A549 (cell line): ENCODE measurements around the gene C2orf66. TPM values are rescaled to one million over a fixed set of nuclear protein-coding genes. Genes with fewer than 3 reads are reported as not detected.

Experiments
- ATAC-seq, 2 experiments: fragments of 200-7000 bp in 1 of 2; fragments of >200 bp in 1 of 2; cut with Nextera tagmentation in 1 of 2; cut with Tn5 transposase in 1 of 2; 3 replicates each; pipeline versions ENCODE4 v1.8.0 to v1.9.1; 2018 to 2020; ENCODE audit warnings: mild to moderate bottlenecking in 1 of 2, moderate library complexity in 1 of 2
- CTCF ChIA-PET: fragments of 300-600 bp; sonication (Branson Sonifier 250); formaldehyde crosslinking; extraction: SDS; loops from one replicate; lab custom pipeline; 2021; ENCODE audit warnings: antibody characterized with exemption, inconsistent platforms; lab: Yijun Ruan, JAX
- POLR2A ChIA-PET: fragments of 350-600 bp; formaldehyde crosslinking; extraction: SDS; loops from one replicate; lab custom pipeline; 2021; ENCODE audit warnings: antibody characterized with exemption, inconsistent platforms; lab: Yijun Ruan, JAX
- DNase-seq, 2 experiments: peaks; one replicate each; pipeline versions ENCODE4 v3.0.0 to v3.0.0-alpha.2; 2011 to 2016; ENCODE audit warnings: low read depth in 1 of 2, low spot score in 1 of 2
- FAIRE-seq: peaks from 2 replicates; lab custom pipeline; 2011; peaks lifted over from hg19 to GRCh38; lab: Jason Lieb, UNC
- H3K27ac ChIP-seq, 2 experiments: fragments of >200 bp; sonication (Bioruptor Twin); formaldehyde crosslinking; 3 replicates each; pipeline ENCODE4 v1.5.1; 2016 to 2017
- H3K4me1 ChIP-seq: fragments of >200 bp; sonication (Bioruptor Twin); formaldehyde crosslinking; 3 replicates; pipeline ENCODE4 v1.6.1; 2016
- H3K4me2 ChIP-seq: fragments of >200 bp; sonication (Bioruptor Twin); formaldehyde crosslinking; 3 replicates; pipeline ENCODE4 v1.6.1; 2016
- H3K4me3 ChIP-seq: fragments of >200 bp; sonication (Bioruptor Twin); formaldehyde crosslinking; 3 replicates; pipeline ENCODE4 v1.5.1; 2016
- H3K9me3 ChIP-seq: fragments of >200 bp; sonication (Bioruptor Twin); formaldehyde crosslinking; 3 replicates; pipeline ENCODE4 v1.6.1; 2016
- BCL3 ChIP-seq: fragments of >200 bp; sonication (Bioruptor Twin); formaldehyde crosslinking; IDR thresholded peaks from 3 replicates; pipeline ENCODE4 v1.6.1; 2016
- CBX2 ChIP-seq: fragments of 200-600 bp; sonication (generic); IDR thresholded peaks from 2 replicates; pipeline ENCODE4 v1.6.1; 2016; ENCODE audit warnings: low read depth, mild to moderate bottlenecking, borderline replicate concordance
- CBX8 ChIP-seq: fragments of 200-600 bp; sonication (generic); IDR thresholded peaks from 2 replicates; pipeline ENCODE4 v1.6.1; 2016
- CHD4 ChIP-seq: fragments of 200-600 bp; sonication (generic); IDR thresholded peaks from 2 replicates; pipeline ENCODE4 v1.6.1; 2016; ENCODE audit warnings: antibody characterized with exemption, mild to moderate bottlenecking, borderline replicate concordance
- EP300 ChIP-seq, 2 experiments: fragments of >200 bp; sonication (Bioruptor Twin); formaldehyde crosslinking; IDR thresholded peaks; 2 replicates in 1 of 2; 3 replicates in 1 of 2; pipeline ENCODE4 v1.6.1; 2016 to 2017
- FOXS1 ChIP-seq: fragments of 250-450 bp; sonication (Bioruptor Pico); IDR thresholded peaks from 2 replicates; pipeline ENCODE4 v1.5.0; 2020; ENCODE audit warnings: mild to moderate bottlenecking, moderate library complexity
- GATA3 ChIP-seq: IDR thresholded peaks from 2 replicates; pipeline ENCODE4 v1.6.1; 2012; ENCODE audit warnings: borderline replicate concordance
- HEYL ChIP-seq: fragments of 250-450 bp; sonication (Bioruptor Pico); IDR thresholded peaks from 2 replicates; pipeline ENCODE4 v1.8.0; 2021; ENCODE audit warnings: mild to moderate bottlenecking, moderate library complexity
- HOXA7 ChIP-seq: fragments of 250-450 bp; sonication (Bioruptor Pico); IDR thresholded peaks from 2 replicates; pipeline ENCODE4 v1.5.0; 2020; ENCODE audit warnings: mild to moderate bottlenecking, moderate library complexity
- JUN ChIP-seq, 2 experiments: fragments of >200 bp; sonication (Bioruptor Twin); formaldehyde crosslinking; IDR thresholded peaks; 2 replicates in 1 of 2; 3 replicates in 1 of 2; pipeline ENCODE4 v1.6.1; 2016 to 2017
- KDM5A ChIP-seq: fragments of 200-600 bp; sonication (generic); IDR thresholded peaks from 2 replicates; pipeline ENCODE4 v1.6.1; 2016; ENCODE audit warnings: antibody characterized with exemption, mild to moderate bottlenecking
- MAFK ChIP-seq: fragments of 450-650 bp; IDR thresholded peaks from 2 replicates; pipeline ENCODE4 v1.6.1; 2014; ENCODE audit not compliant: partially characterized antibody
- MAZ ChIP-seq: fragments of 150-350 bp; IDR thresholded peaks from 2 replicates; pipeline ENCODE4 v1.6.1; 2014; ENCODE audit warnings: antibody characterized with exemption, low read depth, low read length, borderline replicate concordance
- MYC ChIP-seq: IDR thresholded peaks from 2 replicates; pipeline ENCODE4 v1.6.1; 2012; ENCODE audit warnings: mild to moderate bottlenecking, inconsistent platforms, low read length, improper control_type of control experiment, borderline replicate concordance
- NFE2L2 ChIP-seq: fragments of 150-350 bp; conservative IDR thresholded peaks from 2 replicates; pipeline ENCODE4 v1.6.1; 2014; ENCODE audit warnings: low read length
- NR3C1 ChIP-seq: fragments of >200 bp; sonication (Bioruptor Twin); formaldehyde crosslinking; IDR thresholded peaks from 3 replicates; pipeline ENCODE4 v1.6.1; 2017
- PBX3 ChIP-seq: IDR thresholded peaks from 2 replicates; pipeline ENCODE4 v1.6.1; 2012
- PHF8 ChIP-seq: fragments of 200-600 bp; sonication (generic); IDR thresholded peaks from 2 replicates; pipeline ENCODE4 v1.6.1; 2016; ENCODE audit warnings: low read depth, mild to moderate bottlenecking, antibody characterized with exemption, moderate library complexity, borderline replicate concordance
- REST ChIP-seq: fragments of 200-600 bp; sonication (generic); IDR thresholded peaks from 2 replicates; pipeline ENCODE4 v1.6.1; 2016; ENCODE audit warnings: antibody characterized with exemption, mild to moderate bottlenecking, moderate library complexity
- RNF2 ChIP-seq: fragments of 200-600 bp; sonication (generic); IDR thresholded peaks from 2 replicates; pipeline ENCODE4 v1.6.1; 2016; ENCODE audit warnings: low read depth, mild to moderate bottlenecking, antibody characterized with exemption, moderate library complexity, borderline replicate concordance
- SREBF2 ChIP-seq: fragments of 450-650 bp; IDR thresholded peaks from 2 replicates; pipeline ENCODE4 v1.6.1; 2014; ENCODE audit warnings: mild to moderate bottlenecking, moderate library complexity
- USF2 ChIP-seq: fragments of 450-650 bp; IDR thresholded peaks from 2 replicates; pipeline ENCODE4 v1.6.1; 2014; ENCODE audit warnings: antibody characterized with exemption
- ZC3H11A ChIP-seq: fragments of 450-650 bp; IDR thresholded peaks from 2 replicates; pipeline ENCODE4 v1.6.1; 2014; ENCODE audit warnings: antibody characterized with exemption, mild to moderate bottlenecking
- ZSCAN20 ChIP-seq: fragments of 250-450 bp; sonication (Bioruptor Pico); IDR thresholded peaks from 2 replicates; pipeline ENCODE4 v1.8.0; 2022; ENCODE audit warnings: mild to moderate bottlenecking, moderate library complexity
- WGBS: methylation state at CpG from one replicate; pipeline ENCODE4 v1.1.6; 2017; ENCODE audit errors: missing lambda C conversion rate; 5-methylcytosine and 5-hydroxymethylcytosine counted together
- polyA plus RNA-seq, 4 experiments: library from polyadenylated mRNA; depleted of rRNA in 3 of 4; stranded (reverse); fragments of >200 nt; fragmentation: RNase III in 1 of 4; extraction: RNeasy Plus Mini Kit Qiagen cat#74134 plus additional on column Dnase treatment in 1 of 4; gene quantifications; 2 replicates in 3 of 4; 3 replicates in 1 of 4; pipeline ENCODE4 v1.2.3, GENCODE V29; 2011 to 2017
- TF ChIP-seq, protein P1 (sequence below): IDR thresholded peaks from 2 replicates; pipeline ENCODE4 v1.6.1; 2012
- TF ChIP-seq, protein P2 (sequence below): fragments of >200 bp; sonication (Bioruptor Twin); formaldehyde crosslinking; IDR thresholded peaks from 2 replicates; pipeline ENCODE4 v1.6.1; 2016

The C2orf66 gene
- polyA plus RNA-seq, 2 of the 4 experiments (the other 2 are of a cell fraction), result 0.08 to 0.28 TPM

GRCh38 chr2:196783431-196784094 is 25.6 kb downstream of the C2orf66 start:
- POLR2A ChIA-PET, result no interaction called here
- Histone ChIP-seq H3K4me2 (no peak overlapping the region), H3K4me1 (no peaks in the 10 kb centered on the region), H3K27ac (no peak overlapping the region), H3K4me3 (no peak overlapping the region), H3K9me3 (no peaks in the 10 kb centered on the region)
- no peak for DNase-seq
- no peak for FAIRE-seq
- CTCF ChIA-PET, result no interaction called here
- TF ChIP-seq FOXS1 (CRISPR knock-in tag), result no peak
- no peak for TF ChIP-seq ZC3H11A
- TF ChIP-seq HOXA7 (CRISPR knock-in tag), result no peak
- TF ChIP-seq NFE2L2, result no peak
- TF ChIP-seq MYC, result no peak
- no peak for TF ChIP-seq PHF8
- TF ChIP-seq SREBF2, result no peak
- TF ChIP-seq KDM5A, result no peak
- TF ChIP-seq MAZ, result no peak
- no peak for TF ChIP-seq HEYL (CRISPR knock-in tag)
- TF ChIP-seq EP300 (IDR thresholded peaks at IDR 0.05), result no peak
- no peak for TF ChIP-seq JUN (IDR thresholded peaks at IDR 0.05)
- TF ChIP-seq PBX3, result no peak
- TF ChIP-seq, protein P1, sequence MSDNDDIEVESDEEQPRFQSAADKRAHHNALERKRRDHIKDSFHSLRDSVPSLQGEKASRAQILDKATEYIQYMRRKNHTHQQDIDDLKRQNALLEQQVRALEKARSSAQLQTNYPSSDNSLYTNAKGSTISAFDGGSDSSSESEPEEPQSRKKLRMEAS, result no peak
- TF ChIP-seq CBX8, result no peak
- no peak for TF ChIP-seq ZSCAN20
- no peak for TF ChIP-seq CHD4
- WGBS, result 96% methylated on average over 4 of the region's 4 CpGs
- no peak for ATAC-seq

DNA sequence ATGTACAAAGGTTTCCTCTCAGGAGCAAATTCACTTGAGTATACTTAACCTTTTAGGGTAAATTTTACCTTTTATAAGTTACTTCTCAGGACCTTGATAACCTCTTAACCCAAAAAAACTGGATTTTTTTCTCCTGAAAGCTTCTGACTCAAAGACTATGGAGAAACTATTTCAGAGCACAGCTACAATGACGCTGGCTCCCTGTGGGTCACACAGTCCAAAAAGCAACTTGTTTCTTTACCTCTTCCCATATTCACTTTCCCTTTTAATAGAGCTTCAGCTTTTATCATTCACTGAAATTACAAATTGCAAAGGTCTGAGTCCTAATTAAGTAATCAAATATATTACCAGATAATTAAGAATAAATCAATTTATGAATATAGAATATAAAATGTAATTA is 42.1 kb downstream of the C2orf66 start:
- CTCF ChIA-PET, result interaction anchor here (1.8 kb wide), 1 partner anchor 16 kb away, joined by 7 read pairs; no protein-coding TSS in a partner anchor
- 95% methylated on average over 1 of the region's 1 CpG for WGBS
- H3K4me1 ChIP-seq, result no peaks in the 10 kb centered on the region
- no peak overlapping the region for H3K27ac ChIP-seq
- H3K9me3 ChIP-seq, result no peaks in the 10 kb centered on the region
- ATAC-seq, result no peak
- no peak for FAIRE-seq
- no peak overlapping the region for H3K4me2 ChIP-seq
- TF ChIP-seq REST (no peak), NR3C1 (no peak), MAFK (no peak), GATA3 (no peak), RNF2 (no peak), CBX2 (no peak), USF2 (no peak), BCL3 (no peak)
- TF ChIP-seq, protein P2, sequence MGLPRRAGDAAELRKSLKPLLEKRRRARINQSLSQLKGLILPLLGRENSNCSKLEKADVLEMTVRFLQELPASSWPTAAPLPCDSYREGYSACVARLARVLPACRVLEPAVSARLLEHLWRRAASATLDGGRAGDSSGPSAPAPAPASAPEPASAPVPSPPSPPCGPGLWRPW, result no peak
- POLR2A ChIA-PET, result no interaction called here
- H3K4me3 ChIP-seq, result no peak overlapping the region
- no peak for DNase-seq
